GM20431 (cell line): ENCODE data around the gene UBD.

Experiments used
- in situ Hi-C: fragments of 300-500 bp; cut with MseI, MboI; formaldehyde crosslinking; loops from one replicate; pipeline ENCODE4 v1.15.0; 2020; ENCODE audit warnings: low sequenced_read_pairs; ENCODE audit not compliant: unreplicated experiment

Gene UBD

GRCh38 chr6:29559524-29560287 lies at the start of gene UBD:
Gene UBD, minus strand, starts transcription at chr6:29559732. Its CDS starts 31 bp downstream, at chr6:29559701.
- in situ Hi-C loops, result no loop called here

- in situ Hi-C loops, result no loop called here
These were observed 48.6 kb upstream of the UBD start for GRCh38 chr6:29608131-29608530.

GRCh38 chr6:29603930-29604329 lies 44.4 kb upstream of the UBD start:
- in situ Hi-C loops, result no loop called here

- in situ Hi-C loops, result no loop called here
These were observed 43.9 kb upstream of the UBD start for GRCh38 chr6:29603456-29603855.

GRCh38 chr6:29602564-29603361 lies 43.2 kb upstream of the UBD start:
- in situ Hi-C loops, result no loop called here

- in situ Hi-C loops, result loop anchor here (25.0 kb wide), 1 partner anchor 911 kb away; no protein-coding TSS in a partner anchor
These were observed 38.7 kb upstream of the UBD start for GRCh38 chr6:29598172-29598747.

GRCh38 chr6:29597184-29597583 lies 37.7 kb upstream of the UBD start:
- in situ Hi-C loops, result loop anchor here (25.0 kb wide), 1 partner anchor 910 kb away; no protein-coding TSS in a partner anchor

- in situ Hi-C loops, result loop anchor here (25.0 kb wide), 1 partner anchor 909 kb away; no protein-coding TSS in a partner anchor
These were observed 36.9 kb upstream of the UBD start for GRCh38 chr6:29596381-29596900.

GRCh38 chr6:29593199-29593855 lies 33.8 kb upstream of the UBD start:
- in situ Hi-C loops, result loop anchor here (25.0 kb wide), 1 partner anchor 906 kb away; no protein-coding TSS in a partner anchor

- in situ Hi-C loops, result loop anchor here (25.0 kb wide), 1 partner anchor 904 kb away; no protein-coding TSS in a partner anchor
These were observed 32.1 kb upstream of the UBD start for GRCh38 chr6:29591677-29592076.

GRCh38 chr6:29590218-29590808 lies 30.8 kb upstream of the UBD start:
- in situ Hi-C loops, result loop anchor here (25.0 kb wide), 1 partner anchor 903 kb away; no protein-coding TSS in a partner anchor

GRCh38 chr6:29589423-29590048 lies 30.0 kb upstream of the UBD start:
- in situ Hi-C loops, result loop anchor here (25.0 kb wide), 1 partner anchor 902 kb away; no protein-coding TSS in a partner anchor

- in situ Hi-C loops, result loop anchor here (25.0 kb wide), 1 partner anchor 898 kb away; no protein-coding TSS in a partner anchor
These were observed 25.3 kb upstream of the UBD start, which contains the start of gene OR2H2 for GRCh38 chr6:29584821-29585220. Gene OR2H2, plus strand, starts transcription at chr6:29585121. Its CDS starts 2,824 bp downstream, at chr6:29587945.

- in situ Hi-C loops, result loop anchor here (25.0 kb wide), 1 partner anchor 890 kb away; no protein-coding TSS in a partner anchor
These were observed 18.0 kb upstream of the UBD start for GRCh38 chr6:29577544-29577943.

- in situ Hi-C loops, result loop anchor here (25.0 kb wide), 1 partner anchor 889 kb away; no protein-coding TSS in a partner anchor
These were observed 16.5 kb upstream of the UBD start for GRCh38 chr6:29576056-29576455.

- in situ Hi-C loops, result no loop called here
These were observed 8.5 kb upstream of the UBD start for GRCh38 chr6:29567991-29568390.

GRCh38 chr6:29567541-29567940 lies 8.0 kb upstream of the UBD start:
- in situ Hi-C loops, result no loop called here

GRCh38 chr6:29566856-29567255 lies 7.3 kb upstream of the UBD start:
- in situ Hi-C loops, result no loop called here

- in situ Hi-C loops, result no loop called here
These were observed 5.3 kb upstream of the UBD start for GRCh38 chr6:29564875-29565274.
